Choroid plexus epithelial cell (primary cell): ENCODE measurements around the gene IFNLR1.

Experiments used
- DNase-seq: peaks from one replicate; pipeline ENCODE4 v3.0.0-alpha.2; 2010; ENCODE audit warnings: low read depth
- H3K4me3 ChIP-seq: 2 replicates; pipeline ENCODE4 v1.5.1; 2011; ENCODE audit warnings: low read depth, mild to moderate bottlenecking, control low read depth, low read length, moderate library complexity
- CTCF ChIP-seq: conservative IDR thresholded peaks from 2 replicates; pipeline ENCODE4 v1.5.1; 2011; ENCODE audit warnings: low read depth, mild to moderate bottlenecking, control low read depth, inconsistent platforms, low read length, moderate library complexity

The IFNLR1 gene

GRCh38 chr1:24134376-24134775 is 52.7 kb downstream of the IFNLR1 start:
- TF ChIP-seq CTCF: no peak
- no peak overlapping the region for H3K4me3 ChIP-seq
- no peak for DNase-seq

GRCh38 chr1:24133819-24134218 is 53.3 kb downstream of the IFNLR1 start:
- DNase-seq: no peak
- H3K4me3 ChIP-seq: no peak overlapping the region
- no peak for TF ChIP-seq CTCF

GRCh38 chr1:24130385-24130784 is 56.7 kb downstream of the IFNLR1 start:
- no peak for DNase-seq
- no peak overlapping the region for H3K4me3 ChIP-seq
- TF ChIP-seq CTCF: no peak

- no peak for DNase-seq
- H3K4me3 ChIP-seq: no peak overlapping the region
- no peak for TF ChIP-seq CTCF
Observed at GRCh38 chr1:24127801-24128363, 59.2 kb downstream of the IFNLR1 start.

- DNase-seq: no peak
- no peak overlapping the region for H3K4me3 ChIP-seq
- no peak for TF ChIP-seq CTCF
Observed at GRCh38 chr1:24127134-24127800, 59.8 kb downstream of the IFNLR1 start.

GRCh38 chr1:24126672-24127023 is 60.4 kb downstream of the IFNLR1 start:
- DNase-seq: no peak
- no peak for TF ChIP-seq CTCF
- H3K4me3 ChIP-seq: no peak overlapping the region

GRCh38 chr1:24126018-24126671 is 60.9 kb downstream of the IFNLR1 start:
- TF ChIP-seq CTCF: no peak
- H3K4me3 ChIP-seq: no peak overlapping the region
- DNase-seq: no peak
